Stimulated activated naive CD8-positive, alpha-beta T cell treated with anti-CD3 and anti-CD28 coated beads, Interleukin-15, Interleukin-2, amounts not matched to agents 100 ng/mL and 50 ng/mL, for 24 hours (primary cell): ENCODE data around the gene MTMR12.
"Not testable (repeated sequence)": the region's sequence is repeated elsewhere in the genome, so short reads cannot be mapped to it uniquely, and the experiment has no call there.

ENCODE experiments used
- H3K27ac Mint-ChIP-seq: one replicate; pipeline ENCODE4 v1.8.0; 2021; ENCODE audit warnings: mild to moderate bottlenecking, mixed read lengths
- H3K27me3 Mint-ChIP-seq: one replicate; pipeline ENCODE4 v1.8.0; 2021; ENCODE audit warnings: mixed read lengths
- H3K36me3 Mint-ChIP-seq: one replicate; pipeline ENCODE4 v1.8.0; 2021; ENCODE audit warnings: low read depth, mixed read lengths
- H3K4me1 Mint-ChIP-seq: one replicate; pipeline ENCODE4 v1.8.0; 2021; ENCODE audit warnings: low read depth, mixed read lengths
- H3K4me3 Mint-ChIP-seq: one replicate; pipeline ENCODE4 v1.8.0; 2021; ENCODE audit warnings: mild to moderate bottlenecking, mixed read lengths
- H3K9me3 Mint-ChIP-seq: one replicate; pipeline ENCODE4 v1.8.0; 2021; ENCODE audit warnings: mixed read lengths

Gene MTMR12

GRCh38 chr5:32331935-32332274, 19.2 kb upstream of the MTMR12 start:
- Mint-ChIP-seq H3K27me3 (no peaks in the 10 kb centered on the region), H3K27ac (no peak overlapping the region), H3K36me3 (no peaks in the 10 kb centered on the region), H3K4me1 (no peaks in the 10 kb centered on the region), H3K4me3 (no peak overlapping the region), H3K9me3 (no peaks in the 10 kb centered on the region)

DNA sequence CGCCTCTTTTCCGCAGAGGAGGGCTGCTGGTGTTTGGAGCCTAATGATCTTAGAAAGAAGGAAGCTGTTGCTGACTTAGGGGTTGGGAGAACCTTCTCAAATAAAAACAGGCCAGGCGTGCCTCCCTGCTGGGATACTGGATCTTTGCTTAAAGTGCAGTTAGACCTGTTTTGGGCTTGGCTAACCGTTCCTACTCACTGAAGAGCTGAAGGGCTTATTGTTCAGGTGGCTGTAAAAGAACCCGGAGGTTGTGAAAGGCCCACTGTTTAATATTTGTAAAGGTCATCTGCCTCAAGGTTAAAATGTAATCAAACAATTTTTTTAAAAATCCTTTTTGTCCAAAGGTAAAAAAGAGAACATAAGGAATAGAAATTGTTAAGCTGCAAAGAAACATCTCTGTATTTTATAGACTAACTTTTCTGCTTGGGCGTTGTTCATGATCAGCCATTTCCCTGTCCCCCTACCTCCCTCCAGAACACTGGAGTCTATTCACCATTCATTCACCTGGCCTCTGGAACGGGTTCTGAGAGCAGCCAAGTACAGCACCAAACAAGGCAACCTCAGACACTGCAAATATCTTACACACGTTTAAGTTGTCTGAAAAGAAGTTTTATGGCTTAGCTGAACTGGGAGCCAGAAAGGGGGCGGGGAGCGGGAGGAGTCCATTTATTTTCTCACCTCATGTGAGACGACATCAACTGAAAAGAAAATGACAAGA, 18.6 kb upstream of the MTMR12 start:
- Mint-ChIP-seq H3K36me3 (no peaks in the 10 kb centered on the region), H3K4me1 (no peaks in the 10 kb centered on the region), H3K9me3 (no peaks in the 10 kb centered on the region), H3K4me3 (no peak overlapping the region), H3K27me3 (no peaks in the 10 kb centered on the region), H3K27ac (no peak overlapping the region)

- H3K36me3 Mint-ChIP-seq = no peaks in the 10 kb centered on the region
These were observed 17.6 kb upstream of the MTMR12 start for GRCh38 chr5:32330126-32330971.

GRCh38 chr5:32329395-32329834, 16.7 kb upstream of the MTMR12 start:
- Mint-ChIP-seq H3K9me3 (no peaks in the 10 kb centered on the region), H3K4me3 (no peak overlapping the region), H3K36me3 (no peaks in the 10 kb centered on the region), H3K27me3 (no peaks in the 10 kb centered on the region), H3K4me1 (no peaks in the 10 kb centered on the region), H3K27ac (no peak overlapping the region)

More at GRCh38 chr5:32330126-32330971, 17.6 kb upstream of the MTMR12 start:
- no peak overlapping the region for H3K4me3 Mint-ChIP-seq
- H3K4me1 Mint-ChIP-seq = no peaks in the 10 kb centered on the region
- H3K27me3 Mint-ChIP-seq = no peaks in the 10 kb centered on the region
- H3K27ac Mint-ChIP-seq = no peak overlapping the region
- H3K9me3 Mint-ChIP-seq = no peaks in the 10 kb centered on the region

GRCh38 chr5:32326216-32326772, 13.6 kb upstream of the MTMR12 start:
- H3K27ac Mint-ChIP-seq = no peak overlapping the region
- peaks cover 5% of the 10 kb centered on the region for H3K9me3 Mint-ChIP-seq
- H3K4me1 Mint-ChIP-seq = no peaks in the 10 kb centered on the region
- H3K36me3 Mint-ChIP-seq = no peaks in the 10 kb centered on the region
- H3K27me3 Mint-ChIP-seq = no peaks in the 10 kb centered on the region
- no peak overlapping the region for H3K4me3 Mint-ChIP-seq

GRCh38 chr5:32325616-32326015, 12.9 kb upstream of the MTMR12 start:
- no peaks in the 10 kb centered on the region for H3K27me3 Mint-ChIP-seq
- H3K36me3 Mint-ChIP-seq = no peaks in the 10 kb centered on the region
- H3K27ac Mint-ChIP-seq = no peak overlapping the region
- peaks cover 5% of the 10 kb centered on the region for H3K9me3 Mint-ChIP-seq
- no peak overlapping the region for H3K4me3 Mint-ChIP-seq
- no peaks in the 10 kb centered on the region for H3K4me1 Mint-ChIP-seq

DNA sequence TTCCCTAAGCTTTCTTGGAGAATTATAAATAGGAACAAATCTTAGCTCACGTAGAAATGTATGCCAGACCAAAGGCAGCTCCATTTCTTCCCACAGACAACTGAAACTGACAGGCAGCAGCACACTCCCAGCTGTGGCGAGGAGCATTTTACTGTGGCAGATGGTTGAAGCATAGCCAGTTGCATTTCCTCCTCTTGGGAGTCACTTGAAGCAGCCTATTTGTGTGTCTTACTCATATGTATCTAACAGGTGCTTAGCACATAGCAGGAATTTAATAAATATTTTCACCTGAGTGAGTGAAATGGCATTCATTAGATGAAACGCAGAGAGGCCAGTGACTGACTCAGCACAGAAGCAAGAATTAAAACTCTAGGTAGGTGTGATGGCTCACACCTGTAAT, 12.3 kb upstream of the MTMR12 start:
- Mint-ChIP-seq H3K9me3 (peaks cover 5% of the 10 kb centered on the region), H3K4me3 (no peak overlapping the region), H3K27me3 (no peaks in the 10 kb centered on the region), H3K4me1 (no peaks in the 10 kb centered on the region), H3K27ac (no peak overlapping the region), H3K36me3 (no peaks in the 10 kb centered on the region)

DNA sequence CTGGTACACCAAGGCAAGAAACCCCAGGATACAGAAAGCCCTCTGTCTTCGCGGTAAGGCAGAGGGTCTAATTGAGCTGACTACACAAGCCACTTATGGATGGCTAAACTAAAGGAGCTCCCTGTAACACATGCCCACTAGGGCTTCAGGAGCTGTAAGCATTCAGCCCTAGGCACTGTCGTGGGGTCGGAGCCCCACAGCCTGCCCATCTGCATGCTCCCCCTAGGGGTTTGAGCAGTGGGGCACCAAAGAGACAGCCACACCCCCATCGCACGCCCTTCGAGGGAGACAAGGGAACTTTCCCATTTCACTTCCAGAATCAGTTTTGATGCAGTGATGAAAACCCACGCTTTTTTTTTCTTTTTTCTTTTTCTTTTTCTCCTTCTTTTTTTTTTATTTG, 11.0 kb upstream of the MTMR12 start:
- Mint-ChIP-seq H3K27ac (no peak overlapping the region), H3K4me1 (no peaks in the 10 kb centered on the region), H3K4me3 (no peak overlapping the region), H3K27me3 (no peaks in the 10 kb centered on the region), H3K9me3 (peaks cover 5% of the 10 kb centered on the region), H3K36me3 (no peaks in the 10 kb centered on the region)

DNA sequence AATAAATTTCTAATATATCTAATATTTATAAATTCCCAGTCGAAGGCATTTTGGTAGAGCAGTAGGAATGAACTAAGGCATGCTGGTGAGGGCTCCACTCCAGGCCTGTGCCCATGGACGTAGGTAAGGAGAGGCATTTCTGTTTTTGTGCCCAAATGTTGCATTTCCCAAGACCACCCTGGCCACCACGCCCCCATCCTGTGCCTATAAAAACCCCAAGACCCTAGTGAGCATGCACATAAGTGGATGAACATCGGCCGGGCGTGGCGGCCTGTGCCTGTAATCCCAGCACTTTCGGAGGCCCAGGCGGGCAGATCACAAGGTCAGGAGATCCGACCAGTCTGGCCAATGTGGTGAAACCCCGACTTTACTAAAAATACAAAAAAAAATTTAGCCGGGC, 10.1 kb upstream of the MTMR12 start:
- Mint-ChIP-seq H3K27me3 (no peaks in the 10 kb centered on the region), H3K36me3 (no peaks in the 10 kb centered on the region), H3K9me3 (peaks cover 5% of the 10 kb centered on the region), H3K4me3 (no peak overlapping the region), H3K4me1 (no peaks in the 10 kb centered on the region), H3K27ac (no peak overlapping the region)

DNA sequence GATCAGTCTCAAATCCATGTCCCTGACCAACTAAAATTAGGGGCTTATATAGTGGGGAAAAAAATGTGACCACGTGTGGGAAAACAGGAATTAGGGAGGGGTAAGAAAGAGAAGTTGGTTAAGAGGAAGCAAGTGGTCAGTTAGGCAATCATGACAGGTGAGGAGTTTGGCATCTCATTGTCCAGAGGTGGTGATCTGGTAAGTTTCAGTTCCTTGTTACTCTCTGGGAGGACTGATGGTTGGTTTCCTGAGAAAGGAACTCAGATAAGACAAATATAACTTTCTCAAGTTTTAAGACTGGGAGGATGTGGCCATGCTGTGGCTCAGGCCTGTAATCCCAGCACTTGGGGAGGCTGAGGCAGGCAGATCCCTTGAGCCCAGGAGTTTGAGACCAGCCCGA, 9.0 kb upstream of the MTMR12 start:
- not testable (repeated sequence) for H3K9me3 Mint-ChIP-seq, H3K36me3 Mint-ChIP-seq, H3K27me3 Mint-ChIP-seq, H3K4me1 Mint-ChIP-seq, H3K27ac Mint-ChIP-seq, H3K4me3 Mint-ChIP-seq

GRCh38 chr5:32320576-32320975, 7.8 kb upstream of the MTMR12 start:
- H3K4me1 Mint-ChIP-seq = no peaks in the 10 kb centered on the region
- H3K9me3 Mint-ChIP-seq = peaks cover 5% of the 10 kb centered on the region
- H3K36me3 Mint-ChIP-seq = no peaks in the 10 kb centered on the region
- H3K27ac Mint-ChIP-seq = no peak overlapping the region
- no peaks in the 10 kb centered on the region for H3K27me3 Mint-ChIP-seq
- H3K4me3 Mint-ChIP-seq = no peak overlapping the region

DNA sequence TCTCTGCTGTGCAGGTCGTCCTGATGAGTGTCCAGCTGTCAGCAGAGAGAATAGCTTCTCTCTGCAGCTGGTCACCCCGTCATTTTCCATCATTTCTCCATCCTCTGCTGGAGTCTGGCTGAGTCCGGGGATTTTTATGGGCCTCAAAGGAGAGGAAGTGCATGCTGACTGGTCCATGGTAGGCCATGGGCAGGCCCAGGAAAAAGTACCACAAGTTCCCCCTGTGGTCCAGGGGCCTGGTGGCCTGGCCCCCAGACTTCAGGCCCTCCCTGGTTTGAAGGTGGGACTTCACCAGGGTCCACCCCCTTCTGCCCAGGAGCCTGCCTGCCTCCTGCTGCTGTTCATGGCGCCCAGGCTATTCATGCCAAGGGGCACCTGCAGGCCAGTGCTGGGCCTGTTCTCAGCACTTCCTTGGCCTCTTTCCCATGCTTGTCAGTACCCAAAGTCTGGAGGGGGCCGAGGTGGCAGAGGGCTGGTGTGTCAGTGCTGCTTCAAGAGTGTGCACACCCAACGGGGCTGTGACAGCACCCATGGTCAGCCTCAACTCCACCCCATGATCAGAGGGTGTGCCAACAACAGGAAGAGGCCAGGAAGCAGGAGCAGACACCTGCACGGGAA, 7.3 kb upstream of the MTMR12 start:
- no peak overlapping the region for H3K4me3 Mint-ChIP-seq
- no peaks in the 10 kb centered on the region for H3K36me3 Mint-ChIP-seq
- no peaks in the 10 kb centered on the region for H3K4me1 Mint-ChIP-seq
- H3K27me3 Mint-ChIP-seq = no peaks in the 10 kb centered on the region
- H3K27ac Mint-ChIP-seq = no peak overlapping the region
- H3K9me3 Mint-ChIP-seq = peaks cover 5% of the 10 kb centered on the region

DNA sequence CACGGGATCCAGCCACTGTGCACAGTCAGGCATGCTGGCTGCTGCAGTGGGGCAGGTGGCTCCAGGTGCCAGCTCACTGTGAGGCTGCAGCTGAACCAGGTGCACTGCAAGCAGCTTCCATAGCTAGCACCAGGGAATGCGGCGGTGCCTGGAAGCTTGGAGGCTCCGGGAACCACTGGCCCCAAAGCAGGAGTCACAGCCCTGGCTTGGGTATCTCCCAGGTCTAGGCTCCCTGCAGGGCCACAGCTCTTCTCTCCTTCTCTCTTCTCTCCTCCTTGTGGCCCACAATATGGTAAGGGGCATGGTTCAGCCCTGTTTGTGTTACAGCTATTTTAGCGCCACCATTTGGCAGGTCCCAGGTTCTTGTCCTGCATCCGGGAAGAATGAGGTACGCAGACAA, 6.7 kb upstream of the MTMR12 start:
- Mint-ChIP-seq H3K9me3 (peaks cover 5% of the 10 kb centered on the region), H3K4me1 (peaks cover 1% of the 10 kb centered on the region), H3K36me3 (no peaks in the 10 kb centered on the region), H3K27me3 (no peaks in the 10 kb centered on the region), H3K27ac (no peak overlapping the region), H3K4me3 (no peak overlapping the region)

GRCh38 chr5:32317041-32317440, 4.3 kb upstream of the MTMR12 start:
- Mint-ChIP-seq H3K4me1 (peaks cover 5% of the 10 kb centered on the region), H3K27me3 (no peaks in the 10 kb centered on the region), H3K36me3 (no peaks in the 10 kb centered on the region), H3K4me3 (no peak overlapping the region), H3K27ac (no peak overlapping the region), H3K9me3 (peaks cover 5% of the 10 kb centered on the region)
